Femur (tissue), 1 donor: ENCODE data around the gene ADAMTSL3.
"Not testable (repeated sequence)": the region's sequence is repeated elsewhere in the genome, so short reads cannot be mapped to it uniquely, and the experiment has no call there.

ENCODE experiments used
- DNase-seq: peaks from one replicate; pipeline ENCODE4 v3.0.0-alpha.2; 2017

Gene ADAMTSL3

GRCh38 chr15:83992324-83993031 lies 338.6 kb downstream of the ADAMTSL3 start:
- DNase-seq, result peak; percentile 55

- no peak for DNase-seq
Observed at GRCh38 chr15:83993591-83993990, 339.7 kb downstream of the ADAMTSL3 start.

DNA sequence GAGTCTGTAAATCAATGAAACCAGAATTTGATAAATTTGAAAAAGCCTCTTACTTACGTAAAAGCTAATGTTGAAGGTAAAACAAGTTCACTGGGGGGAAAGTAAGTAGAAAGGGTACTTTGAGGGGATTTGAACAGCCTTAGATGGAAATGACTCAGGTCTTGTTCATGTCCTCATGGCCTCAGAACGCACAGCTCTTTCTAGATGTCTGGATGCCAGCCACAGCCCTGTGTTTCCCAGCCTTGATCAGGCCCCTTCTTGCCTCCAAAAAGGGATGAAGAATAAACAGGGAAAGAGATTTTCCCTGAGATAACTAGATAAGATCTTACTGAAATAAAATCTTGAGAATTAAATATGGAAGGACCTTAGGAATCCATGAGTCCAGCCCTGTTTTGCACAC lies 344.6 kb downstream of the ADAMTSL3 start:
- no peak for DNase-seq

DNA sequence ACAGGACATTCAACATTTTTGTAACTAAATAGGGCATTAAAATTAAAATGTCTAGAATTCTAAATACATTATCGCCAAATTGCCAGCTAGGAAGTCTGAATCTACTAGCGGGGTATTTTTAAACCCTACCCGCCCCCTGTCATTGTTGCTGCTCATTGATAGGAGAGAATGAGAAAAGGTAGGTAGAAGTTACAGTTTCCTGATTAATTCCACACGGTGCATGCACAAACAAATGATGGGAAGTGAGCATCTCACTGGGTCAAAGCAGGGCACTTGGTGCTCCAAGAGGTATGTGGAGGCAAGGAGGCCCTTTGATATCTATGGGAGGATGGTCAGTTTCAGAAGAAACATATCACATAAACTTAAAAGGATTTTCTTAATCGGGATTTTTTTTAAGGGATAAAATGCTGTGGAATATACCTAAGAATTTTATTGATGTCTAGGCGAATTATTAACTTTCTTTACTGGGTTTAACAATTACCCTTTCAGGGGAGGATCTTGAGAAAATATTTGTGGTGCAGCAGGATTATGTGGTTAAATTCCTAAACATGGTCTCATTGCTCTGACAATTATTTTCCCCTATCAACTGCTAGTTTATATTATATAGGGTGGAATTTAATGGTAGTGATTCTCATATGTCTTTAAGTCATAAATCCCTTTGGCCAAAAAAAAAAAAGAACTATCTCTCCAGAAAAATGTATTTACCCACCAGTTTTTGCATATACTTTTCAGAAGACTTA lies 345.6 kb downstream of the ADAMTSL3 start:
- no peak for DNase-seq

GRCh38 chr15:84001037-84001436 lies 347.1 kb downstream of the ADAMTSL3 start:
- DNase-seq, result no peak

- no peak for DNase-seq
Observed at GRCh38 chr15:84001655-84002054, 347.7 kb downstream of the ADAMTSL3 start.

DNA sequence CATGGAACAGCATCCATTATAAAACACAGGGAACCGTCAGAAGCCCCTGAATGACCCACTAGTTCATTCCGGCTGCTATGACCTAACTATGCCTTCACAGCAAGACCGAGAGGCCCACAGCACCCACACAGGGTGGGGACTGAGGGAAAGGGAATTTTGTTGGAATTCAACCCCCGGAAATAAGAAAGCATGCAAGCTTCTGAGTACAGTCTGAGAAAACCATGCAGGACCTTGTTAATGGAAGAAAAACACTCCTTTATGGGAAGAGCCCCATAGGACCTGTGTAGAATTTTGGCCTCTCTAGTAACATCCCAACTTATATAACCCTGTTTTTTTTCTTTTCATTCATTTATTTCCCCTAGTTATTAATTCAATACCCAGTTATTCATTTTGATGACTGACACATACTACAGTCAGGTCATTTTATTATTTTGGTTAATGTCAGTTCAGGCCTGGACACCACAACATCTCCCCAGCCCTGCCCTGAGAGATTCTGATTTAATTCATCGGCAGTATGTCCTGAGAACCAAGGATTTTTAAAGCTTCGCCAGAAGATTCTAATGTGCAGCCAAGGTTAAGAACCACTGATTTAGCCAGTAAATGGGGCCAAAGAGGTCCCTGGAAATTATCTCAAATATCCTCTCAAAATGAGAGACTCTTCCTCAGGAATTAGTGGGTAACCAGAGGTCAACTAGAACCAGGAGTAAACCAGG lies 350.0 kb downstream of the ADAMTSL3 start:
- no peak for DNase-seq

DNA sequence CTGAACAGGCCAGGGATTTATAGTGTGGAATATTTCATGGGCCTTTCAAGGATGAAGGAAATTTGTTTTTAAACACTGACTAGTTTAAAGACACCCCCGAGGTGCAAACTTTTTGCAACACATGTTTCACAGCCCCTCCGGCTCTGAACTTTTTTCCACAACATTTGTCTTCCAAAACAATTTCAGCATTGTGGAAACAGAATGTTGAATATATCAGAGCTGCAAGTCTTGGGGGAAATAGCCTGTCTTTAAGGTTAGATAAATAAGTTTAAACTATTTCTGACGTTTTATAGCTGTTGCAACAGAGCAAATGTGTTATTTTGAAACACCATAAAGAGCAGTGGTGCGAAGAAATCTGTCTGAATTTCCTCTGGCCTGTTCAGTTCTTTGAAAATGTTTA lies 352.5 kb downstream of the ADAMTSL3 start:
- DNase-seq, result peak; percentile 46

DNA sequence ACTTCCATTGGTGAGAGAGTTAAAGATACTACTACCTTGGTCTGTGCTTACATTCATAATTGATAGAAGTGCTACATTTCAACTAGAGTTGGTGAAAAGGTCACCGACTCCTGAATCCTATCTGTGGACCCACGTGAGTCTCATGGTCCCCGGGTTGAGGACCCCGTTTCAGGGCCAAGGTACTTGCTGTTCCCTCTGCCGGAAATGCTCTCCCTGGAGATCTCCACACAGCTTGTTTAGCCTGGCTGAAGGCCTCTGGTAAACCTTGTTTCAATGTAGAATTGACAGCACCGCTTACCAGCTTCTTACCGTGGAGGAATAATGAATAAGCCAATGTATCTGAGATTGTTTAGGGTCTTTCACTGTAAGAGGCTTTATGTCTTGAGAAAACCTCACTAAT lies 355.7 kb downstream of the ADAMTSL3 start:
- DNase-seq, result no peak

- DNase-seq, result no peak
Observed at GRCh38 chr15:84010246-84010645, 356.3 kb downstream of the ADAMTSL3 start.

GRCh38 chr15:84016371-84016770 lies 362.4 kb downstream of the ADAMTSL3 start:
- DNase-seq, result no peak

DNA sequence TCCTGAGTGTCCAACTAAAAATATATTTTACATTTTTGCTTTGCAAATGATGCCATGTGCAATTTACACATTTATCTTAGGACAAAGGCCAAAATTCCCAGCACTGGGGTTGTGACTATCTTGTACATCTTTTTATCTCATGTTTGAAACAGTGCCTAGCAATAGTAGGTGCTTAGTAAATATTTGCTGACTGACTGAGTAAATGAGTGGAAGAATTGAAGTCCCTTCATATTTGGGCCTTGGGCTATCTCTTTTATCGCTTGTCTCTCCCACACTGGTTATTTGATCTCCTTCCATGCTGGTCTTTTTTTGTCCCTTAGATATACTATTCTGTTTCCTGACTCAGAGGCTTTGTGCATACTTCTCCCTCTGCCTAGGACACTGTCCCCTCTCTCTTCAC lies 368.6 kb downstream of the ADAMTSL3 start:
- no peak for DNase-seq

DNA sequence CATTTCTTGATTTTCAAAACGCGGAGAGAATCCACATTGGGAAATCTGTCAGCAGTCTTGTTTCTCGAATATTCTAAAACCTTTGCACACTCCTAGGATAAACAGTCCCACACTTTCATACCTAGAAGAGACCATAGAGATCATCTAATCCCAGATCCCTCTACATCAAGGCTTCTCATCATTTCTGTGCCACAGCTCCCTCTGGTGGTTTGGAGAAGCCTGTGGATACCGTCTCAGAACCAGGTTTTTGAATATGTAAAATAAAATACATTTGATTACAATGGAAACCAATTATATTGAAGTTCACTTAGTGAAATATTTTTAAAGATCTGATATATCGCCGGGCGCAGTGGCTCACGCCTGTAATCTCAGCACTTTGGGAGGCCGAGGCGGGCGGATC lies 369.7 kb downstream of the ADAMTSL3 start:
- no peak for DNase-seq

- no peak for DNase-seq
Observed at GRCh38 chr15:84033793-84034553, 380.1 kb downstream of the ADAMTSL3 start.

- DNase-seq, result no peak
Observed at GRCh38 chr15:84034578-84035398, 380.9 kb downstream of the ADAMTSL3 start.

DNA sequence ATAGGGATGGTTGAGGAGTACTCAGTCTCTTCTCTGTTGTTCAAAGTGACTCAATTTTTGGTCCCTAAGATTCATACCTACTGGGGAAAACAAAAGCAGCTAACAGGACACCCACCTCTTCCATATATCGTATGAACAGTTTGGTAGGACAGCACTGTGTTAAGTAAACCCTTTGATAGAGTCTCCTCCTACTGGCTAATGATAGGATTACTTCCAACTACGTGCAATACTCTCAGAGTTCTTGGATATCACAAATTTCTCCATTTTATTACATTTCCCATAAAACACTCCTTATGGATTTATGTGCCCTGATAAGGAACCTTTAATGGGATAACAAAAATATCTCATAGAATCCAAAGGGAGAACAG lies 381.5 kb downstream of the ADAMTSL3 start:
- DNase-seq, result no peak

DNA sequence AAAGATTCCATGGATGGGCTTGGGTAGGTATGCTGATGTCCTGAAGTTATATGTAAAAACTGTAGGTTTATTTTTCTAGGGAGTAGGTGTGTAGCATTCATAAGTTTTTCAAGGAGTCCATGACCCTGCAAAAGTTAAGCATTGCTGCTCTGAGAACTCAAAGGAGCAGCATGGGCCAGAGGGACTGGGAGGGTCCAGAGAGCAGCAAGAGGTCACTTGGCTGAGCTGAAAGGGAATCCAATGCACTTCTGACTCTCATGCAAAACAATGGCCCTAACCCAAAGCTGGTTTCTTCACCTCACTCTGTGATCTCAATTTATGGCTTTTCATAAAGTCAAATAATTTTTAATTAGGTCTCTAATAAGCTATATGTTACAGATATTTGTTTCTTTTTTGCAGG lies 383.4 kb downstream of the ADAMTSL3 start:
- no peak for DNase-seq

GRCh38 chr15:84042434-84043056 lies 388.6 kb downstream of the ADAMTSL3 start:
- not testable (repeated sequence) for DNase-seq

GRCh38 chr15:84046064-84046637 lies 392.2 kb downstream of the ADAMTSL3 start:
- DNase-seq, result no peak

- DNase-seq, result not testable (repeated sequence)
Observed at GRCh38 chr15:84049480-84049879, 395.6 kb downstream of the ADAMTSL3 start.

GRCh38 chr15:84050076-84050475 lies 396.2 kb downstream of the ADAMTSL3 start:
- DNase-seq, result no peak
